ENCODE measurements around the gene FBRS.

FBRS gene

DNA sequence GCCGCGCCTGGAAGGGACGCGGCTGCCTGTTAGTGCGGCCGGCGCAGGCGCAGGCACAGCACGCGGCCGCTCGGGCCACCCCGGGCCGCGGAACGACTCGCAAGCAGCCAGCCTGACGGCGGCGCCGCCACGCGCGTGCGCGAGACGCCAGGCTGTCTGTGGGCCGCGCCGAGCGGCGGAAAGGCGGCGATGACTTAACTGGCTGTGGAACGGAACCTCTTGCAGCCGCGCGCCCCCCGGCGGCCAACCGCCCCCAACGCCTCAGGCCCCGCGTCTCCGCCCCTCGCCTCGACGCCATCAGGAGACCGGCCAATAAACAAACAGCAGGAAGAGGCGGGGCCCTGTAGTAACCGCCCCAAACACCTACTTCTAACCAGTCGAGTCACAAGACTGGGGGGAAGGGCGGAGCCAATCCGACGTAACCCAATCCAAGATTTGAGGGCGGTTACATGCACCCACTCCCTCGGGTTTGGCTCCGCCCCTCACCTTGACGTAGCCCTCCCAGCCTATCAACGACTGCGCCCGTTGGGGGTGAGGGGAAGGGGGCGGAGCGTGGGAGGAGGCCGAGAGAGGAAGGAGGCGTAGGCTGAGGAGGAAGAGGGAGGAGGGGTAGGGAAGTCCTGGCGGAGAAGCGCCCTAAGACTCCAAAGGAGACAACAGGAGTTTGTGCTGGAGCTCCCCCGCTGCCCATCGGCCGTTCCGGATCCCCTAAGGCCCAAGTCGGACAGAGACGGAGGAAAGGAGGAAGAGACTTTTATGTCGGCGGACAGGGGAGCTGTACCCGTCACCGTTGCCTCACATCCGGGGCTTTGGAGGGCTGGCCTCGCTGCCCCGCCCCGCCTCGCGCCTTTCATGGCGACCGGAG is at the start of gene FBRS:
Gene FBRS, plus strand, starts transcription at position 566 of the 865 bp plus-strand sequence. CDS start 1,088 bp downstream, outside the sequence.
- H3K27me3 ChIP-seq (ENCODE audit: control insufficient read depth, insufficient read depth, low read length) = no peaks in the 10 kb centered on the region

DNA sequence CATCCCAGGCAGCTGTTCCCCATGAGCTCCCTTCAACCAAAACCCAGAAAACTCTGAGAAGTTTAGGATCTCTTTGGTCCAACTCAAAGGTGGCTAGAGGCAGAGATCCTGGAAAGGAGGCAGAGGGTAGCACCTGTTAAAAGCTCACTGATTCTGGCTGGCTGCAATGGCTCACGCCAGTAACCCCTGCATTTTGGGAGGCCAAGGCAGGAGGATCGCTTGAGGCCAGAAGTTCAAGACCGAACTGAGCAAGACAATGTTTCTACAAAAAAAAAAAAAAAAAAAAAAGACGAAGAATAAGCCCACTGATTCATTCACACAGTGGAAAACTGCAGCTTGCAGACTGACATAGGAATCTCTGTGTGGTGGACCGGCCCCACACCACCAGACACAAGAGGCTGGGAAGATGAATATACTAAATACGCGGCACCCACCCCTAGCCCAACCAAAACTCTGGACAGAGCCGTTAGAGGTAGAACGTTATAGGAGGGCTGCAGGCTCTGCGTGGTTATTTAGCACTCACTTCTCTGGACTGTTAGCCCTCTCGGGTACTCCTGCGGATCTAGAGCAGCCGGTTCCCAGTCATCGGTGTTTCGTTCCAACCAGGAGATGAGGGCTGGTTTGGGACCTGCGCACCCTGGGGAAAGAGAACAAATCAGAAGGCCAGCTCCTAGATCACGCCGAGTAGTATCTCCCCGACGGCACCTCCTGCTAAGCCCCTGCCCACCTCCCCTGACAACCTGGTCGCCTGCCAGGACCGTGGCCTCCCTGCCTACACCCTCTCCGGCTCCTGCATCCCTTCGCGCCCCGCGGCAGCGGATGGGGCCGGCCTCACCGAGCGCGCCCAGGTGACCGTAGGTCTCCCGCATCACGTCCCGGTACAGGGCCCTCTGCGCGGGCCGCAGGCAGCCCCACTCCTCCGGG is 49.0 kb upstream of the FBRS start:
- H3K4me1 ChIP-seq = no peaks in the 10 kb centered on the region
- peak overlapping the region; percentile 100 for H2AFZ ChIP-seq
- TF ChIP-seq, protein P1, sequence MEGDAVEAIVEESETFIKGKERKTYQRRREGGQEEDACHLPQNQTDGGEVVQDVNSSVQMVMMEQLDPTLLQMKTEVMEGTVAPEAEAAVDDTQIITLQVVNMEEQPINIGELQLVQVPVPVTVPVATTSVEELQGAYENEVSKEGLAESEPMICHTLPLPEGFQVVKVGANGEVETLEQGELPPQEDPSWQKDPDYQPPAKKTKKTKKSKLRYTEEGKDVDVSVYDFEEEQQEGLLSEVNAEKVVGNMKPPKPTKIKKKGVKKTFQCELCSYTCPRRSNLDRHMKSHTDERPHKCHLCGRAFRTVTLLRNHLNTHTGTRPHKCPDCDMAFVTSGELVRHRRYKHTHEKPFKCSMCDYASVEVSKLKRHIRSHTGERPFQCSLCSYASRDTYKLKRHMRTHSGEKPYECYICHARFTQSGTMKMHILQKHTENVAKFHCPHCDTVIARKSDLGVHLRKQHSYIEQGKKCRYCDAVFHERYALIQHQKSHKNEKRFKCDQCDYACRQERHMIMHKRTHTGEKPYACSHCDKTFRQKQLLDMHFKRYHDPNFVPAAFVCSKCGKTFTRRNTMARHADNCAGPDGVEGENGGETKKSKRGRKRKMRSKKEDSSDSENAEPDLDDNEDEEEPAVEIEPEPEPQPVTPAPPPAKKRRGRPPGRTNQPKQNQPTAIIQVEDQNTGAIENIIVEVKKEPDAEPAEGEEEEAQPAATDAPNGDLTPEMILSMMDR (IDR thresholded peaks at IDR 0.05) = no peak
- H3K4me3 ChIP-seq (ENCODE audit: low read depth, low read length) = peak overlapping the region; percentile 87
- H3K27ac ChIP-seq = peak overlapping the region; percentile 100
- H3K4me2 ChIP-seq (ENCODE audit: low read length) = peak overlapping the region; percentile 85
- H3K9ac ChIP-seq = peak overlapping the region; percentile 99
- no peaks in the 10 kb centered on the region for H3K36me3 ChIP-seq (ENCODE audit: control insufficient read depth, insufficient read depth, low read length)
- H3K27me3 ChIP-seq (ENCODE audit: control insufficient read depth, insufficient read depth, low read length) = no peaks in the 10 kb centered on the region
- peaks cover 4% of the 10 kb centered on the region for H3K79me2 ChIP-seq
- no peaks in the 10 kb centered on the region for H3K9me3 ChIP-seq (ENCODE audit: control insufficient read depth, low read length)

More for the DNA sequence above, at the start of gene FBRS:
- H3K9me3 ChIP-seq (ENCODE audit: control insufficient read depth, low read length) = no peaks in the 10 kb centered on the region
- TF ChIP-seq, protein P1 (IDR thresholded peaks at IDR 0.05) = peak; percentile 92
- H3K4me2 ChIP-seq (ENCODE audit: low read length) = peak within 1 kb of the TSS; percentile 94
- H2AFZ ChIP-seq = peak within 1 kb of the TSS; percentile 89
- H3K79me2 ChIP-seq = peaks cover 30% of the 10 kb centered on the region
- H3K4me3 ChIP-seq (ENCODE audit: low read depth, low read length) = peak within 1 kb of the TSS; percentile 98
- H3K27ac ChIP-seq = peak within 1 kb of the TSS; percentile 98
- H3K9ac ChIP-seq = peak within 1 kb of the TSS; percentile 72
- peaks cover 19% of the 10 kb centered on the region for H3K4me1 ChIP-seq
- H3K36me3 ChIP-seq (ENCODE audit: control insufficient read depth, insufficient read depth, low read length) = no peaks in the 10 kb centered on the region

DNA sequence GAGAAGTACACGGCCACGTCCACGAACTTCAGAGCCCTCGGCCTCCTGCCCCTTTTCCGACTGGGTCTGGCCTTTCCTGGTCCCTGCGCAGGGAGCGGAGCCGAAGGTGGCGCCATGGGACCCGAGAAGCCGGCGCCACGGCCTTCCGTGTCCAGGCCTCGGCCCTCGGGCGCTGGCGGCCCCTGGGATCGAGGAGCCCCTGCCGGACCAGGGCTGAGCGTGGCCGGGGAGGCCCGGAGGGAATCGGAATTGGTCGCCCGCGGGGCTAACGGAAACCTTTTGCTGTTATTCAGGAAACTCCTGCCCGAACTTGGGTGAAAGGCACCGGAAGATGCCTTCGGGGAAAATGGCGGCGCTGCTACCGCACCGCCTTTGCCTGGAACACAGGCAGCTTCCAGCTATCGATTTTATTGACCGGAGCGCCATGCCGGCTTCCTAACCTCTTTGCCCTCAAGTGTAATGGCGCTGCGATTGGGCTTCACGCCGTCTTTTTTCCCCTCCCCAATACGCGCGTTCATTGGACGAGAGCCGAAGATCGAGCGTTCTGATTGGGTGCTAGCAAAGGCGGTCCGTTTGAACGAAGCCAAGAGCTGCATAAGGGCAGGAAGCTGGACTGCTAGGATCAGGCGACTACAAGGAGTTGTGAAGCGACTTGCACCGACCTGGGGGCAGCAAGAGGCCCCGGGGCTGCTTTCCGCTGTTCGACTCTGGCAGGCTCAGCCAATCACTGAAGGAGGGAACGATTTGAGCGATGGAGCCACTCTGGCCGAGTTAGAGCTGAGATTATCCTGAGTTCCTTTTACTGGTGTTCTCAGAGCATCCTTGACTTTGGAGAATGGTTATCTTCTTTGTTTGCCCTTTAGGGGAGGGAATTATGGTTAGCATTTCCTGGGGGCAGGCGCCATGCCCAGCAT is 48.0 kb upstream of the FBRS start, which contains the start of gene ZNF689:
Gene ZNF689, minus strand, starts transcription at position 464 of the 914 bp plus-strand sequence. Its CDS starts 348 bp downstream, at position 116.
- Histone ChIP-seq H3K4me2 (ENCODE audit: low read length) (peak within 1 kb of the TSS; percentile 85), H3K4me3 (ENCODE audit: low read depth, low read length) (peak within 1 kb of the TSS; percentile 87), H3K9me3 (ENCODE audit: control insufficient read depth, low read length) (no peaks in the 10 kb centered on the region), H3K27ac (peak within 1 kb of the TSS; percentile 100), H2AFZ (peak within 1 kb of the TSS; percentile 100), H3K9ac (peak within 1 kb of the TSS; percentile 99), H3K4me1 (no peaks in the 10 kb centered on the region), H3K27me3 (ENCODE audit: control insufficient read depth, insufficient read depth, low read length) (no peaks in the 10 kb centered on the region), H3K79me2 (peaks cover 4% of the 10 kb centered on the region), H3K36me3 (ENCODE audit: control insufficient read depth, insufficient read depth, low read length) (no peaks in the 10 kb centered on the region)
- TF ChIP-seq, protein P1 (IDR thresholded peaks at IDR 0.05) = peak; percentile 12

DNA sequence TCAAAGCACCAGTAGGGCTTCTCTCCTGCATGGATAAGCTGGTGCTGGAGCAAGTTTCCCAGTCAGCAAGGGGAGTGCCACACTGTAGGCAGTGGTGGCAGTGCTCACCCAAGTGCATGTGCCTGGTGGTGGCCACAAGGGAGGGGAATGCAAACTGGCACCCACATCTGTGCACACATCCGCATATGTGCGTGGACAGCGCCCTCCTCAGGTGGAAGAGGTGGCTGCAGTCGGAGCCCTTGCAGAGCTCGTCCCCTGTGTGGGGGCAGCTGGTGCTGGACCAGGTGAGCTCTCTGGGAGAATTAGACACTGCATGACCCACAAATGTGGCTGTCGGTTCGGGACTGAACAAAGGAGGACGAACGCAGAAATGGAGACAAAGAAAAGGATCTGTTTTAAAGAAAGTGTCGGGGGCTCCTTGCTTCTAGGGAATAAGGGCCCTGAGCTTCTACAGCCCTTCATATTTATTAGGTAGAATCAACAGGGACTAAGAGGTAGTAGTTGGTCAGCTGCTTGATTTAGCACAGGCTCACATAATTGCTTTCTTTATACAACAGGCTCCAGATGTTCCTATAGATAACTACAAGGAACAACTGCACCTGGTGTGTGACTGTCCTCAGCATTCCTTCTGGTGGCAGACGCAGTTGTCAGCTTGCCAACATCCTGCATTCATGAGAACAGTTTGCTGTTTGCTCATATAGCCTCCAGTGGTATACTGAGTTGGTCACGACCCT is 42.7 kb upstream of the FBRS start:
- Histone ChIP-seq H3K4me2 (ENCODE audit: low read length) (no peak overlapping the region), H3K4me1 (no peaks in the 10 kb centered on the region), H3K27ac (no peak overlapping the region), H2AFZ (no peak overlapping the region), H3K27me3 (ENCODE audit: control insufficient read depth, insufficient read depth, low read length) (no peaks in the 10 kb centered on the region), H3K36me3 (ENCODE audit: control insufficient read depth, insufficient read depth, low read length) (no peaks in the 10 kb centered on the region), H3K9ac (no peak overlapping the region), H3K9me3 (ENCODE audit: control insufficient read depth, low read length) (no peaks in the 10 kb centered on the region), H3K79me2 (no peaks in the 10 kb centered on the region), H3K4me3 (ENCODE audit: low read depth, low read length) (no peak overlapping the region)
- TF ChIP-seq, protein P1 (IDR thresholded peaks at IDR 0.05) = peak; percentile 22

Measured in parathyroid adenoma (tissue), 2 donors.